MM.1S (cell line): Measurements from ENCODE around the gene GREB1.

Source experiments
- DNase-seq: peaks from one replicate; pipeline ENCODE4 v3.0.0-alpha.2; 2015
- H2AFZ ChIP-seq: fragments of 300-600 bp; sonication (generic); 2 replicates; pipeline ENCODE4 v1.6.0; 2016; ENCODE audit warnings: antibody characterized with exemption, low read length
- H3F3A ChIP-seq: fragments of 300-600 bp; sonication (generic); 2 replicates; pipeline ENCODE4 v1.6.1; 2016; ENCODE audit warnings: mild to moderate bottlenecking, antibody characterized with exemption, low read length, moderate library complexity, mixed read lengths; ENCODE audit not compliant: insufficient read depth
- H3K27ac ChIP-seq: fragments of 300-600 bp; sonication (generic); 2 replicates; pipeline ENCODE4 v1.5.1; 2016; ENCODE audit warnings: mild to moderate bottlenecking, low read length
- H3K27me3 ChIP-seq: fragments of 300-600 bp; sonication (generic); replicated peaks from 2 replicates; pipeline ENCODE4 v1.6.0; 2016; ENCODE audit warnings: low read length; ENCODE audit not compliant: insufficient read depth
- H3K36me3 ChIP-seq: fragments of 300-600 bp; sonication (generic); replicated peaks from 2 replicates; pipeline ENCODE4 v1.6.1; 2016; ENCODE audit warnings: mild to moderate bottlenecking, low read length, mixed read lengths; ENCODE audit not compliant: insufficient read depth
- H3K4me1 ChIP-seq: fragments of 300-600 bp; sonication (generic); 2 replicates; pipeline ENCODE4 v1.6.1; 2016; ENCODE audit warnings: low read length, mixed read lengths
- H3K4me2 ChIP-seq: fragments of 300-600 bp; sonication (generic); 2 replicates; pipeline ENCODE4 v1.6.0; 2016; ENCODE audit warnings: low read depth, low read length
- H3K4me3 ChIP-seq: fragments of 300-600 bp; sonication (generic); 2 replicates; pipeline ENCODE4 v1.5.1; 2016; ENCODE audit warnings: low read length, mixed read lengths
- H3K79me2 ChIP-seq: fragments of 300-600 bp; sonication (generic); 2 replicates; pipeline ENCODE4 v1.6.1; 2016; ENCODE audit warnings: mixed run types, low read length, mixed read lengths
- H3K9ac ChIP-seq: fragments of 300-600 bp; sonication (generic); 2 replicates; pipeline ENCODE4 v1.6.1; 2016; ENCODE audit warnings: low read length, mixed read lengths
- H3K9me2 ChIP-seq: fragments of 300-600 bp; sonication (generic); replicated peaks from 2 replicates; pipeline ENCODE4 v1.6.1; 2016; ENCODE audit warnings: mild to moderate bottlenecking, low read length, mixed read lengths; ENCODE audit not compliant: insufficient read depth
- H3K9me3 ChIP-seq: fragments of 300-600 bp; sonication (generic); replicated peaks from 2 replicates; pipeline ENCODE4 v1.6.1; 2016; ENCODE audit warnings: mild to moderate bottlenecking, low read length, mixed read lengths; ENCODE audit not compliant: insufficient read depth
- H4K20me1 ChIP-seq: fragments of 300-600 bp; sonication (generic); 2 replicates; pipeline ENCODE4 v1.6.1; 2016; ENCODE audit warnings: mild to moderate bottlenecking, low read length, moderate library complexity, mixed read lengths; ENCODE audit not compliant: insufficient read depth
- EZH2 ChIP-seq: fragments of 300-600 bp; sonication (generic); optimal IDR thresholded peaks from 2 replicates; pipeline ENCODE3; 2017; ENCODE audit warnings: low read depth, mild to moderate bottlenecking, antibody characterized with exemption, low read length, mixed read lengths
- EZH2phosphoT487 ChIP-seq: fragments of 300-600 bp; sonication (generic); IDR thresholded peaks from 2 replicates; pipeline ENCODE4 v1.6.1; 2018; ENCODE audit warnings: antibody characterized with exemption, low read length
- TF ChIP-seq, protein P1 (sequence below): fragments of 300-600 bp; sonication (generic); IDR thresholded peaks from 2 replicates; pipeline ENCODE4 v1.5.1; 2016; ENCODE audit warnings: antibody characterized with exemption, low read length, mixed read lengths

Gene GREB1

DNA sequence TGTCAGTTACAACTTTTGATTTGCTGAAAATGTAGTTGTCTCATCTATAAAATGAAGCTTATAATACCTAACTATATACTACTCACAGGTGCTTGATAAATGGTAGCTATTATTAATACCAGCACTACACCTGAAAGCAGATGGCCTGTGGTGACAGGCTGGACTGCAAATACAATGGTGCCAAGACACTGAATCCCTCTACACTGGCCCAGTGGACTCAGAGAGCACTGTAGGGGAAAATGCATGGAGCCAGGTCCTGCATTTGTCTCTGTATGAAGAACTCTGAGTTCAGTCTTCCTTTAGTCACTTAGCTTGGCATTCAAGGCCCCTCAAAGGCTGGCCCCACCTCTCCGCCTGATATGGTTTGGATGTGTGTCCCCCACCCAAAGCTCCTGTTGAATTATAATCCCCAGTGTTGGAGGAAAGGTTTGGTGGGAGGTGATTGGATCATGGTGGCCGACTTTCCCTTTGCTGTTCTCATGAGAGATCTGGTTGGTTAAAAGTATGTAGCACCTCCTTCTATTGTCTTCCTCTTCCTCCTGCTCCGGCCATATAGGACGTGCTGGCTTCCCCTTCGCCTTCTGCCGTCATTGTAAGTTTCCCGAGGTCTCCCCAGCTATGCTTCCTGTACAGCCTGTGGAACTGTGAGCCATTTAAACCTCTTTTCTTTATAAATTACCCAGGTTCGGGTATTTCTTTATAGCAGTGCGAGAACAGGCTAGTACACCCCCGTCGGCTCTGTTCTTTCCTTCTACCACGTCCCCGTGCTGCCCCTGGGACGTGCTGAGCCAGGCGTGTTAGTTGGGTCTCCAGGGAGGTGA is 147.3 kb downstream of the GREB1 start:
- no peak overlapping the region for H3K4me3 ChIP-seq
- no peak overlapping the region for H3K4me2 ChIP-seq
- TF ChIP-seq EZH2phosphoT487, result no peak
- TF ChIP-seq, protein P1, sequence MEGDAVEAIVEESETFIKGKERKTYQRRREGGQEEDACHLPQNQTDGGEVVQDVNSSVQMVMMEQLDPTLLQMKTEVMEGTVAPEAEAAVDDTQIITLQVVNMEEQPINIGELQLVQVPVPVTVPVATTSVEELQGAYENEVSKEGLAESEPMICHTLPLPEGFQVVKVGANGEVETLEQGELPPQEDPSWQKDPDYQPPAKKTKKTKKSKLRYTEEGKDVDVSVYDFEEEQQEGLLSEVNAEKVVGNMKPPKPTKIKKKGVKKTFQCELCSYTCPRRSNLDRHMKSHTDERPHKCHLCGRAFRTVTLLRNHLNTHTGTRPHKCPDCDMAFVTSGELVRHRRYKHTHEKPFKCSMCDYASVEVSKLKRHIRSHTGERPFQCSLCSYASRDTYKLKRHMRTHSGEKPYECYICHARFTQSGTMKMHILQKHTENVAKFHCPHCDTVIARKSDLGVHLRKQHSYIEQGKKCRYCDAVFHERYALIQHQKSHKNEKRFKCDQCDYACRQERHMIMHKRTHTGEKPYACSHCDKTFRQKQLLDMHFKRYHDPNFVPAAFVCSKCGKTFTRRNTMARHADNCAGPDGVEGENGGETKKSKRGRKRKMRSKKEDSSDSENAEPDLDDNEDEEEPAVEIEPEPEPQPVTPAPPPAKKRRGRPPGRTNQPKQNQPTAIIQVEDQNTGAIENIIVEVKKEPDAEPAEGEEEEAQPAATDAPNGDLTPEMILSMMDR, result no peak
- no peak for TF ChIP-seq EZH2
- no peaks in the 10 kb centered on the region for H3K79me2 ChIP-seq
- no peaks in the 10 kb centered on the region for H3F3A ChIP-seq
- H3K27ac ChIP-seq, result no peak overlapping the region
- no peaks in the 10 kb centered on the region for H4K20me1 ChIP-seq
- no peak overlapping the region for H3K9ac ChIP-seq
- no peak for DNase-seq
- H3K9me3 ChIP-seq, result no peaks in the 10 kb centered on the region
- H2AFZ ChIP-seq, result no peak overlapping the region
- peaks cover 4% of the 10 kb centered on the region; the same call in 1 of the 2 replicates for H3K4me1 ChIP-seq
- H3K9me2 ChIP-seq, result no peaks in the 10 kb centered on the region
- 0 out of 2 replicates have a peak, but pooled peaks cover 13% of the 10 kb centered on the region for H3K27me3 ChIP-seq
- no peaks in the 10 kb centered on the region for H3K36me3 ChIP-seq

DNA sequence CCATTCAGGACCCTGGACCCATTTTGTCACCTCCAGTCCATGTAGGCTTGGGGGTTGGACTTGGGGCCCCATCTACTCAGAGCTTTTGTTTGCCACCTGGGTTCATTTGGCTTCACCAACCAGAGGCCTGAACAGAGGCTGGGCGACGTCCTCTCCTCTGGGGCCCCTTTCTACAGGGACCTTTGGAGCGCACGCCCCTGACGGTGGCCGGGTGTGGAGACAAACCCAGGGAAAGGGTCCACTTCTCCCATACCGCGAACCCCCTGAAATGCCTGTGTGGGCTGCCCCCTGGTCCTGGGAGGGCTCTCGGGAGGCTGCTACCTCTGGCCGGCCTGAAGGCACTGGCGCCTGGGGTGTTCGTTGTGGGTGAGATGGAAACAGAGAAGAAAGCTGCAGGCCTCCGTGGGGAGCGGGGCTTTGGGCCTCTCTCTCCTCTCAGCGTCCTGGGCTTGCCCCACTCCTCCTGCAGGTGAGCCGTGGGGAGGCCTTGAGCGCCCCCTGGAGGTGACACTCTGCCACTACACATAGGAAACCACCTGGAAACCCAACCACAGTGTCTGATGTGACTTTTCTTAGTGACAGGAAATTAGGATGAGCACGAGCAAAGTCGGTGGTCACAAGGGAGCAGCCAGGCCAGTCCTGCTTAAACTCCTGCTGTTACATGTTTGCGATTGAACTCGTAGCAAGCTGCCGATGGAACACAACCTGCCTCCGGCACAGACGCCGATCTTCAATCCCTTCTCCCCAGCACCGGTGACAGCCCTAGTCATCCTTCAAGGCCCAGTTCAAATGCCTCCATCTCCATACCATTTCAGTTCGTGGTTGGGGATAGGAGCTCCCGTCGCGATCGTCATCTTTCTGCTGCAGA is 148.1 kb downstream of the GREB1 start:
- Histone ChIP-seq H3K79me2 (no peaks in the 10 kb centered on the region), H3K9ac (no peak overlapping the region), H2AFZ (no peak overlapping the region), H3K36me3 (no peaks in the 10 kb centered on the region), H3K27me3 (0 out of 2 replicates have a peak, but pooled peaks cover 13% of the 10 kb centered on the region), H3K27ac (no peak overlapping the region), H4K20me1 (no peaks in the 10 kb centered on the region), H3F3A (no peaks in the 10 kb centered on the region), H3K4me1 (peaks cover 4% of the 10 kb centered on the region; the same call in 1 of the 2 replicates), H3K9me3 (no peaks in the 10 kb centered on the region), H3K9me2 (no peaks in the 10 kb centered on the region), H3K4me3 (no peak overlapping the region), H3K4me2 (peak overlapping the region; percentile 13; the same call in 1 of the 2 replicates)
- DNase-seq, result peak; percentile 58
- TF ChIP-seq, protein P1, result peak; percentile 96
- TF ChIP-seq EZH2phosphoT487, result no peak

DNA sequence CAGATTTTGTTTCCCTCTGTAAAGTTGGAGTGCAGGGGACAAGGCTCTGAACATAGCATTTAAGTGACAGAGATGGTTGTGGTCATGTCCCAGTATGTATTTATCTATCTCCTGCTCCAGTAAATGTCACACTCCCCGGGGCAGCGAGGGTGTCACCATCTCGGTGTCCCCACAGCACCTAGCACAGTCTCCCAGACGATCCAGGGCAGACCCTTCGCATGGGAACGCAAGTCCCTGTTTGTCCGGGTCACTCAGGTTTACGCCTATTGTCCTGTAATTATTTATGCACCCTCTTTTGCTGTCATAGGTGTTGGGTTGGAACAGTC is 148.7 kb downstream of the GREB1 start:
- no peak for DNase-seq
- no peaks in the 10 kb centered on the region for H3K9me2 ChIP-seq
- no peak overlapping the region for H2AFZ ChIP-seq
- no peaks in the 10 kb centered on the region for H3K36me3 ChIP-seq
- H3F3A ChIP-seq, result no peaks in the 10 kb centered on the region
- no peak overlapping the region for H3K27ac ChIP-seq
- no peak for TF ChIP-seq EZH2
- TF ChIP-seq, protein P1, result no peak
- TF ChIP-seq EZH2phosphoT487, result no peak
- peaks cover 4% of the 10 kb centered on the region; the same call in 1 of the 2 replicates for H3K4me1 ChIP-seq
- no peaks in the 10 kb centered on the region for H3K9me3 ChIP-seq
- H3K27me3 ChIP-seq, result 0 out of 2 replicates have a peak, but pooled peaks cover 13% of the 10 kb centered on the region
- H3K4me2 ChIP-seq, result peak overlapping the region; percentile 13; the same call in 1 of the 2 replicates
- H3K4me3 ChIP-seq, result no peak overlapping the region
- no peaks in the 10 kb centered on the region for H4K20me1 ChIP-seq
- no peak overlapping the region for H3K9ac ChIP-seq
- H3K79me2 ChIP-seq, result no peaks in the 10 kb centered on the region
